NOMO-1 treated with DMSO at 0.1 percent for 48 hours (cell line): Measurements from ENCODE around the gene CCDC59.
"Not testable (repeated sequence)": the region's sequence is repeated elsewhere in the genome, so short reads cannot be mapped to it uniquely, and the experiment has no call there.

Source experiments
- DNase-seq: peaks from one replicate; lab custom pipeline; 2025; ENCODE audit not compliant: unreplicated experiment; lab: John Stamatoyannopoulos, UW

The CCDC59 gene

GRCh38 chr12:82358200-82359114 is at the start of gene CCDC59, which contains the start of gene METTL25:
TSS of gene CCDC59 (minus strand) at chr12:82358387. CDS start at chr12:82358376, 11 bp downstream.
TSS of gene METTL25 (plus strand) at chr12:82358529. CDS start at chr12:82358566, 37 bp downstream.
- peak; percentile 96 for DNase-seq

- no peak for DNase-seq
Measured at GRCh38 chr12:82407481-82407880, 49.3 kb upstream of the CCDC59 start.

GRCh38 chr12:82406651-82407050 is 48.5 kb upstream of the CCDC59 start:
- no peak for DNase-seq

GRCh38 chr12:82400819-82401218 is 42.6 kb upstream of the CCDC59 start:
- no peak for DNase-seq

GRCh38 chr12:82398879-82399278 is 40.7 kb upstream of the CCDC59 start:
- DNase-seq = no peak

- no peak for DNase-seq
Measured at GRCh38 chr12:82383930-82384552, 25.9 kb upstream of the CCDC59 start.

- DNase-seq = no peak
Measured at GRCh38 chr12:82378997-82379396, 20.8 kb upstream of the CCDC59 start.

GRCh38 chr12:82375201-82375600 is 17.0 kb upstream of the CCDC59 start:
- no peak for DNase-seq

GRCh38 chr12:82366197-82366596 is 8.0 kb upstream of the CCDC59 start:
- no peak for DNase-seq

GRCh38 chr12:82363990-82364389 is 5.8 kb upstream of the CCDC59 start:
- no peak for DNase-seq

GRCh38 chr12:82361461-82361915 is 3.3 kb upstream of the CCDC59 start:
- no peak for DNase-seq

- DNase-seq = not testable (repeated sequence)
Measured at GRCh38 chr12:82360834-82361233, 2.6 kb upstream of the CCDC59 start.

- DNase-seq = peak; percentile 55
Measured at GRCh38 chr12:82359115-82359478, 910 bp upstream of the CCDC59 start.

- DNase-seq = no peak
Measured at GRCh38 chr12:82357845-82358199, 365 bp downstream of the CCDC59 start.

GRCh38 chr12:82357340-82357739 is 847 bp downstream of the CCDC59 start:
- no peak for DNase-seq

- no peak for DNase-seq
Measured at GRCh38 chr12:82351390-82351789, 6.8 kb downstream of the CCDC59 start.

GRCh38 chr12:82350161-82350560 is 8.0 kb downstream of the CCDC59 start:
- no peak for DNase-seq

- DNase-seq = no peak
Measured at GRCh38 chr12:82329508-82329907, 28.7 kb downstream of the CCDC59 start.

GRCh38 chr12:82327861-82328260 is 30.3 kb downstream of the CCDC59 start:
- DNase-seq = no peak

- peak; percentile 14 for DNase-seq
Measured at GRCh38 chr12:82326905-82327503, 31.2 kb downstream of the CCDC59 start.

GRCh38 chr12:82325540-82326336 is 32.4 kb downstream of the CCDC59 start:
- no peak for DNase-seq
